ENCODE measurements around the gene TCEAL5.
"Not testable (repeated sequence)": the region's sequence is repeated elsewhere in the genome, so short reads cannot be mapped to it uniquely, and the experiment has no call there.

- TF ChIP-seq CTCF (conservative IDR thresholded peaks at IDR 0.05 in 1 of 2, IDR thresholded peaks at IDR 0.05 in 1 of 2; ENCODE audit: low read depth in 1 of 2, low read length in 2 of 2); EZH2 (IDR thresholded peaks at IDR 0.05; ENCODE audit: low read length, missing control alignments): not testable (repeated sequence)
These were observed 40.9 kb downstream of the TCEAL5 start for GRCh38 chrX:103235608-103236007.

All from fibroblast of lung (primary cell).